Neutrophil (primary cell): ENCODE results near the gene RIOK2.

Experiments
- H3K27ac ChIP-seq: fragments of 200-600 bp; sonication (generic); 2 replicates; pipeline ENCODE4 v1.5.1; 2016; ENCODE audit warnings: mild to moderate bottlenecking, moderate library complexity
- H3K27me3 ChIP-seq: fragments of 200-600 bp; sonication (generic); 2 replicates; pipeline ENCODE4 v1.6.0; 2016; ENCODE audit warnings: mild to moderate bottlenecking
- H3K36me3 ChIP-seq: fragments of 200-600 bp; sonication (generic); 2 replicates; pipeline ENCODE4 v1.5.1; 2017
- H3K4me1 ChIP-seq, 2 experiments: fragments of 200-600 bp in 1 of 2; sonication (generic) in 1 of 2; 1 replicate in 1 of 2; 2 replicates in 1 of 2; pipeline versions ENCODE4 v1.5.1 to v1.6.1; 2013 to 2016; ENCODE audit warnings: low read depth in 1 of 2, low read length in 1 of 2, mild to moderate bottlenecking in 1 of 2, moderate library complexity in 1 of 2; ENCODE audit not compliant: control insufficient read depth in 1 of 2, insufficient read depth in 1 of 2
- H3K4me3 ChIP-seq, 2 experiments: fragments of 200-600 bp in 1 of 2; sonication (generic) in 1 of 2; 1 replicate in 1 of 2; 2 replicates in 1 of 2; pipeline ENCODE4 v1.5.1; 2013 to 2016; ENCODE audit warnings: low read depth in 1 of 2, low read length in 1 of 2, mild to moderate bottlenecking in 1 of 2, moderate library complexity in 1 of 2
- H3K9me3 ChIP-seq: fragments of 200-600 bp; sonication (generic); 2 replicates; pipeline ENCODE4 v1.5.1; 2016
- CTCF ChIP-seq: fragments of 200-600 bp; sonication (generic); IDR thresholded peaks from 2 replicates; pipeline ENCODE4 v1.5.1; 2016; ENCODE audit warnings: antibody characterized with exemption

The RIOK2 gene

GRCh38 chr5:97134634-97135033 is 48.4 kb downstream of the RIOK2 start:
- Histone ChIP-seq H3K9me3 (no peaks in the 10 kb centered on the region), H3K4me3 (no peak overlapping the region), H3K36me3 (no peaks in the 10 kb centered on the region), H3K27me3 (no peaks in the 10 kb centered on the region), H3K27ac (no peak overlapping the region), H3K4me1 (no peaks in the 10 kb centered on the region)
- no peak for TF ChIP-seq CTCF

GRCh38 chr5:97133101-97133500 is 49.9 kb downstream of the RIOK2 start:
- no peak for TF ChIP-seq CTCF
- H3K4me1 ChIP-seq, result no peaks in the 10 kb centered on the region

GRCh38 chr5:97131921-97132320 is 51.1 kb downstream of the RIOK2 start:
- Histone ChIP-seq H3K9me3 (no peaks in the 10 kb centered on the region), H3K4me1 (no peaks in the 10 kb centered on the region), H3K27me3 (no peaks in the 10 kb centered on the region), H3K4me3 (no peak overlapping the region), H3K36me3 (no peaks in the 10 kb centered on the region), H3K27ac (no peak overlapping the region)
- no peak for TF ChIP-seq CTCF

More at GRCh38 chr5:97133101-97133500, 49.9 kb downstream of the RIOK2 start:
- Histone ChIP-seq H3K27me3 (no peaks in the 10 kb centered on the region), H3K4me3 (no peak overlapping the region), H3K27ac (no peak overlapping the region), H3K9me3 (no peaks in the 10 kb centered on the region), H3K36me3 (no peaks in the 10 kb centered on the region)

- Histone ChIP-seq H3K4me1 (no peaks in the 10 kb centered on the region), H3K4me3 (no peak overlapping the region), H3K27me3 (no peaks in the 10 kb centered on the region), H3K27ac (no peak overlapping the region), H3K36me3 (no peaks in the 10 kb centered on the region), H3K9me3 (no peaks in the 10 kb centered on the region)
- TF ChIP-seq CTCF, result no peak
Measured at GRCh38 chr5:97131139-97131710, 51.8 kb downstream of the RIOK2 start.

GRCh38 chr5:97127727-97128126 is 55.3 kb downstream of the RIOK2 start:
- Histone ChIP-seq H3K4me3 (no peak overlapping the region), H3K36me3 (no peaks in the 10 kb centered on the region), H3K9me3 (no peaks in the 10 kb centered on the region), H3K27ac (no peak overlapping the region), H3K27me3 (no peaks in the 10 kb centered on the region), H3K4me1 (no peaks in the 10 kb centered on the region)
- no peak for TF ChIP-seq CTCF
